Trophoblast cell (in vitro differentiated cells and primary cell): ENCODE measurements around the gene CYP46A1.

Experiments used
- DNase-seq, 2 donors: peaks; one replicate each; pipeline ENCODE4 v3.0.0-alpha.2; 2016
- H2AFZ ChIP-seq: 2 replicates; pipeline ENCODE4 v1.6.1; 2013; ENCODE audit warnings: low read length, moderate library complexity, mild to moderate bottlenecking; ENCODE audit not compliant: insufficient read depth, poor library complexity
- H2AK5ac ChIP-seq: 2 replicates; pipeline ENCODE4 v1.6.1; 2013; ENCODE audit warnings: mild to moderate bottlenecking, low read length
- H2BK120ac ChIP-seq: 2 replicates; pipeline ENCODE4 v1.6.1; 2013; ENCODE audit warnings: low read length, mild to moderate bottlenecking, moderate library complexity; ENCODE audit not compliant: insufficient read depth, poor library complexity
- H2BK12ac ChIP-seq: 2 replicates; pipeline ENCODE4 v1.6.1; 2013; ENCODE audit warnings: mild to moderate bottlenecking, low read length, moderate library complexity
- H2BK5ac ChIP-seq: 2 replicates; pipeline ENCODE4 v1.6.1; 2013; ENCODE audit warnings: low read length, low read depth, moderate library complexity, mild to moderate bottlenecking; ENCODE audit not compliant: poor library complexity
- H3K14ac ChIP-seq: 2 replicates; pipeline ENCODE4 v1.6.1; 2013; ENCODE audit warnings: mild to moderate bottlenecking, low read length
- H3K18ac ChIP-seq: 2 replicates; pipeline ENCODE4 v1.6.1; 2013; ENCODE audit warnings: mild to moderate bottlenecking, low read length
- H3K23ac ChIP-seq: 2 replicates; pipeline ENCODE4 v1.6.1; 2013; ENCODE audit warnings: low read length
- H3K27ac ChIP-seq: 2 replicates; pipeline ENCODE4 v1.5.1; 2013; ENCODE audit warnings: low read depth, mild to moderate bottlenecking, inconsistent platforms, low read length, moderate library complexity
- H3K27me3 ChIP-seq: 2 replicates; pipeline ENCODE4 v1.6.1; 2013; ENCODE audit warnings: inconsistent platforms, mild to moderate bottlenecking, low read length, moderate library complexity; ENCODE audit not compliant: insufficient read depth
- H3K36me3 ChIP-seq, 2 experiments: 1 replicate in 1 of 2; 2 replicates in 1 of 2; pipeline ENCODE4 v1.6.1; 2013; ENCODE audit warnings: low read length in 2 of 2, mild to moderate bottlenecking in 2 of 2, moderate library complexity in 1 of 2; ENCODE audit not compliant: insufficient read depth in 2 of 2, control insufficient read depth in 1 of 2
- H3K4ac ChIP-seq: 2 replicates; pipeline ENCODE4 v1.6.1; 2013; ENCODE audit warnings: low read depth, mild to moderate bottlenecking, low read length, moderate library complexity
- H3K4me1 ChIP-seq, 2 experiments: 1 replicate in 1 of 2; 2 replicates in 1 of 2; pipeline ENCODE4 v1.6.1; 2013; ENCODE audit warnings: low read length in 2 of 2, mild to moderate bottlenecking in 2 of 2, moderate library complexity in 1 of 2; ENCODE audit not compliant: insufficient read depth in 2 of 2, control insufficient read depth in 1 of 2
- H3K4me2 ChIP-seq: 2 replicates; pipeline ENCODE4 v1.6.1; 2013; ENCODE audit warnings: inconsistent platforms, mild to moderate bottlenecking, low read length, moderate library complexity
- H3K4me3 ChIP-seq: 2 replicates; pipeline ENCODE4 v1.5.1; 2013; ENCODE audit warnings: mild to moderate bottlenecking, low read depth, low read length, inconsistent platforms
- H3K79me1 ChIP-seq: one replicate; pipeline ENCODE4 v1.6.1; 2013; ENCODE audit warnings: low read length
- H3K79me2 ChIP-seq: 2 replicates; pipeline ENCODE4 v1.6.1; 2013; ENCODE audit warnings: low read length, mild to moderate bottlenecking; ENCODE audit not compliant: control insufficient read depth, insufficient read depth, poor library complexity
- H3K9ac ChIP-seq: 2 replicates; pipeline ENCODE4 v1.6.1; 2013; ENCODE audit warnings: mild to moderate bottlenecking, low read length
- H3K9me3 ChIP-seq: 2 replicates; pipeline ENCODE4 v1.6.1; 2013; ENCODE audit warnings: low read depth, mild to moderate bottlenecking, control low read depth, inconsistent platforms, low read length; ENCODE audit not compliant: insufficient read depth
- H4K12ac ChIP-seq: 2 replicates; pipeline ENCODE4 v1.6.1; 2013; ENCODE audit warnings: low read depth, mild to moderate bottlenecking, low read length, moderate library complexity
- H4K8ac ChIP-seq: 2 replicates; pipeline ENCODE4 v1.6.1; 2013; ENCODE audit warnings: low read depth, mild to moderate bottlenecking, low read length, moderate library complexity
- H4K91ac ChIP-seq: one replicate; pipeline ENCODE4 v1.6.1; 2013; ENCODE audit warnings: low read depth, mild to moderate bottlenecking, low read length, moderate library complexity
- WGBS: extraction: QIAGEN DNeasy Blood & Tissue Kit; methylation state at CpG from one replicate; pipeline ENCODE4 v1.1.7; 2013; ENCODE audit warnings: missing lambda C conversion rate; ENCODE audit not compliant: insufficient read length, insufficient coverage; ENCODE audit errors: extremely low coverage; 5-methylcytosine and 5-hydroxymethylcytosine counted together

Gene CYP46A1

GRCh38 chr14:99658218-99658845 is 25.8 kb upstream of the CYP46A1 start:
- H2BK120ac ChIP-seq: no peak overlapping the region
- H3K36me3 ChIP-seq: no peaks in the 10 kb centered on the region
- H3K79me2 ChIP-seq: peaks cover 3% of the 10 kb centered on the region
- no peak overlapping the region for H3K4ac ChIP-seq
- H2BK12ac ChIP-seq: no peak overlapping the region
- H3K4me2 ChIP-seq: no peak overlapping the region
- no peak overlapping the region for H3K14ac ChIP-seq
- no peak overlapping the region for H3K23ac ChIP-seq
- H4K12ac ChIP-seq: no peak overlapping the region
- no peak overlapping the region for H3K4me3 ChIP-seq
- H3K79me1 ChIP-seq: peaks cover 13% of the 10 kb centered on the region
- no peak for DNase-seq
- H3K18ac ChIP-seq: no peak overlapping the region
- no peak overlapping the region for H3K27ac ChIP-seq
- H4K91ac ChIP-seq: no peak overlapping the region
- no peak overlapping the region for H2AK5ac ChIP-seq
- no peaks in the 10 kb centered on the region for H3K27me3 ChIP-seq
- H3K9me3 ChIP-seq: no peaks in the 10 kb centered on the region
- H3K4me1 ChIP-seq: peaks cover 16 to 22% of the 10 kb centered on the region in 2 experiments
- no peak overlapping the region for H4K8ac ChIP-seq
- no peak overlapping the region for H2AFZ ChIP-seq
- no peak overlapping the region for H3K9ac ChIP-seq
- WGBS: no CpG with 5 or more reads among the region's 15 CpGs
- H2BK5ac ChIP-seq: no peak overlapping the region

- H3K23ac ChIP-seq: no peak overlapping the region
- no peak overlapping the region for H4K8ac ChIP-seq
- H3K4ac ChIP-seq: no peak overlapping the region
- peaks cover 22 to 28% of the 10 kb centered on the region in 2 experiments for H3K4me1 ChIP-seq
- no peak overlapping the region for H2BK5ac ChIP-seq
- H3K36me3 ChIP-seq: no peaks in the 10 kb centered on the region
- DNase-seq: peak in 1 of 2 donors; percentile 47
- peak overlapping the region; percentile 27 for H4K91ac ChIP-seq
- no peak overlapping the region for H3K18ac ChIP-seq
- peaks cover 22% of the 10 kb centered on the region for H3K79me1 ChIP-seq
- no peaks in the 10 kb centered on the region for H3K27me3 ChIP-seq
- H4K12ac ChIP-seq: no peak overlapping the region
- H3K14ac ChIP-seq: no peak overlapping the region
- WGBS: no CpG with 5 or more reads among the region's 58 CpGs
- no peak overlapping the region for H3K4me3 ChIP-seq
- H2AFZ ChIP-seq: no peak overlapping the region
- no peak overlapping the region for H3K27ac ChIP-seq
- H3K4me2 ChIP-seq: peak overlapping the region; percentile 38
- peaks cover 3% of the 10 kb centered on the region for H3K79me2 ChIP-seq
- H3K9me3 ChIP-seq: no peaks in the 10 kb centered on the region
- no peak overlapping the region for H2BK12ac ChIP-seq
- no peak overlapping the region for H2BK120ac ChIP-seq
- no peak overlapping the region for H3K9ac ChIP-seq
- peak overlapping the region; percentile 9 for H2AK5ac ChIP-seq
Observed at GRCh38 chr14:99659333-99659741, 24.8 kb upstream of the CYP46A1 start.

DNA sequence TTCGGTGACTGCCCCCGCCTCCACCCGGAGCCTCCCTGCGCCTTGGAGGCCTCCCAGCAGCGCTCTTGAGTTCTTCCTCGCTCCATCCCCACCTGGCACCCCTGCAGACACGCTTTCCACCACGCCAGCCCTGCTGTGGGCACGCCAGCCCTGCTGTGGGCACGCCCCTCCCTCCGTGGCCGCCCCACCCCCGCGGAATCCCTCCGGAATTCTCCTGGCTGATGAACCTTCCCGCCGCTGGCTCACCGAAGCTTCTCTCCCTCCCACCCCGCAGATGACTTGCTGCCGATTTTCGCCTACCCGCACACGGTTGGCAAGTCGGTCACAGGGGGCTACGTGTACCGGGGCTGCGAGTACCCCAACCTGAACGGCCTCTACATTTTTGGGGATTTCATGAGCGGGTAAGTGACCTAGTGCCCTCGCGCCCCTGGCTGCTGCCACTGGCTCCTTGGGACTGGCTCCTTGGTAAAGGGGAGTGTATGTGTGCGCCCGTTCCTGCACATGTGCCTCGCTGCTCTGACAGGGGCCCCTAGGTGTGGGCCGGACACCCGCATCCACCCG is 24.0 kb upstream of the CYP46A1 start:
- H3K23ac ChIP-seq: no peak overlapping the region
- peak overlapping the region; percentile 23 for H2BK120ac ChIP-seq
- peaks cover 25% of the 10 kb centered on the region for H3K79me1 ChIP-seq
- H3K27ac ChIP-seq: no peak overlapping the region
- H3K4me1 ChIP-seq: peaks cover 26 to 33% of the 10 kb centered on the region in 2 experiments
- H3K9me3 ChIP-seq: no peaks in the 10 kb centered on the region
- H3K14ac ChIP-seq: peak overlapping the region; percentile 27
- H2AFZ ChIP-seq: no peak overlapping the region
- no peaks in the 10 kb centered on the region for H3K27me3 ChIP-seq
- WGBS: no CpG with 5 or more reads among the region's 37 CpGs
- H2AK5ac ChIP-seq: no peak overlapping the region
- H4K12ac ChIP-seq: no peak overlapping the region
- no peak overlapping the region for H2BK5ac ChIP-seq
- peaks cover 3% of the 10 kb centered on the region for H3K79me2 ChIP-seq
- no peaks in the 10 kb centered on the region for H3K36me3 ChIP-seq
- no peak overlapping the region for H3K4me3 ChIP-seq
- no peak overlapping the region for H3K4ac ChIP-seq
- H3K4me2 ChIP-seq: no peak overlapping the region
- H4K8ac ChIP-seq: no peak overlapping the region
- peak overlapping the region; percentile 60 for H4K91ac ChIP-seq
- H2BK12ac ChIP-seq: peak overlapping the region; percentile 64
- no peak for DNase-seq
- H3K18ac ChIP-seq: no peak overlapping the region
- H3K9ac ChIP-seq: no peak overlapping the region

DNA sequence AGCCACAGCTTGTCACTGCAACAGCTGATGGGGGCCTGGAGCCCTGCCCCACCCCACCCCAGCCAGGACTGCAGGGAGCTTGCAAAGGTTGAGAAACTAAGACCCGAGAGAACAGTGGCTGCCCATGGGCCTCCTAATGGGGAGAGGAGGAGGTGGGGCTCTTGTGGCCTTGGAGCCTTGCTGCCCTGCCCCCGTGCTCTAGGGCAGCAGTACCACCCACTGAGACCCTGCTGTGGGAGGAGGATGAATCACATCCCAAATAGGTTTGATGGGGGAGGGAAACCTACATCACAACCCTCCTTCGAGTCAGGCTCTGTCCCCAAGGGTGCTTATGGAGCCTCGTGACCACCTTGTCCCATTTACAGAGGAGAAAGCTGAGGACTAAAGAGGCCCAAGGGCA is 23.3 kb upstream of the CYP46A1 start:
- no CpG with 5 or more reads among the region's 4 CpGs for WGBS

More for the DNA sequence above, 23.3 kb upstream of the CYP46A1 start:
- Histone ChIP-seq H3K18ac (peak overlapping the region; percentile 17), H3K9me3 (no peaks in the 10 kb centered on the region), H3K4me3 (no peak overlapping the region), H3K9ac (no peak overlapping the region), H3K36me3 (no peaks in the 10 kb centered on the region), H3K4me1 (peaks cover 30 to 38% of the 10 kb centered on the region in 2 experiments), H2BK120ac (peak overlapping the region; percentile 23), H4K8ac (no peak overlapping the region), H3K23ac (no peak overlapping the region), H3K4me2 (no peak overlapping the region), H4K91ac (peak overlapping the region; percentile 60), H3K14ac (peak overlapping the region; percentile 11), H3K79me1 (peaks cover 28% of the 10 kb centered on the region), H2AFZ (no peak overlapping the region), H3K4ac (no peak overlapping the region), H2AK5ac (peak overlapping the region; percentile 50), H3K27me3 (no peaks in the 10 kb centered on the region), H3K27ac (no peak overlapping the region), H3K79me2 (peaks cover 3% of the 10 kb centered on the region), H4K12ac (no peak overlapping the region), H2BK12ac (peak overlapping the region; percentile 58), H2BK5ac (no peak overlapping the region)
- no peak for DNase-seq
